ENCODE data around the gene TAMALIN.

DNA sequence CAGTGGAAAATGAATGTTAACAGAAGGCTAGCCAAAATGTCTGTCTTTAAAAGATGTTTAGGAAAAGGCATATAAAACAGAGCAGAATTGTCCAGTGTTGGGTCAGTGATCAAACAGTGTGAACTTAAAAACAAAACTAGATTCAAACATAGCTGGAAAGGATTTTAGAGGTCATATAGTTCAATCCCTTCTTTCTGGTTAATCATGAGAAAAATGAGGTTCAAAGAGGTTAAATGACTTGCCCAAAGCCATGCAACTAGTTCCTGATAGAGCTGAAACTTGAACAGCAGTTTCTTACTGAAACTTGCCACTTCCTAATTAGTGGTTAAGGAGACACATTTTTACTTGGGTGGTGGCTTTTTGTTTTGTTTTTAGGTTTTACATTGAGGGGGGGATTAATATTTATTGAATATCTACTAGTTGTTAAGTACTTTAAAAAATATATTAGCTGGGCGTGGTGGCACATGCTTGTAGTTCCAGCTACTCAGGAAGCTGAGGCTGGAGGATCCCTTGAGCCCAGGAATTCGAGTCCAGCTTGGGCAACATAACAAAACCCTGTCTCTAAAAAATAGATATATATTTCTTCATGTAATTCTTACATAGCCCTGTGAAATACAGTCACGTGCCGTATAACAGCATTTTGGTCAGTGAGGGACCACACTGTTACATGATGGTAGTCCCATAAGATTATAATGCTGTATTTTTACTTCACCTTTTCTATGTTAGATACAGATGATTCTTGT is 34.9 kb upstream of the TAMALIN start:
- TF ChIP-seq, protein P1, sequence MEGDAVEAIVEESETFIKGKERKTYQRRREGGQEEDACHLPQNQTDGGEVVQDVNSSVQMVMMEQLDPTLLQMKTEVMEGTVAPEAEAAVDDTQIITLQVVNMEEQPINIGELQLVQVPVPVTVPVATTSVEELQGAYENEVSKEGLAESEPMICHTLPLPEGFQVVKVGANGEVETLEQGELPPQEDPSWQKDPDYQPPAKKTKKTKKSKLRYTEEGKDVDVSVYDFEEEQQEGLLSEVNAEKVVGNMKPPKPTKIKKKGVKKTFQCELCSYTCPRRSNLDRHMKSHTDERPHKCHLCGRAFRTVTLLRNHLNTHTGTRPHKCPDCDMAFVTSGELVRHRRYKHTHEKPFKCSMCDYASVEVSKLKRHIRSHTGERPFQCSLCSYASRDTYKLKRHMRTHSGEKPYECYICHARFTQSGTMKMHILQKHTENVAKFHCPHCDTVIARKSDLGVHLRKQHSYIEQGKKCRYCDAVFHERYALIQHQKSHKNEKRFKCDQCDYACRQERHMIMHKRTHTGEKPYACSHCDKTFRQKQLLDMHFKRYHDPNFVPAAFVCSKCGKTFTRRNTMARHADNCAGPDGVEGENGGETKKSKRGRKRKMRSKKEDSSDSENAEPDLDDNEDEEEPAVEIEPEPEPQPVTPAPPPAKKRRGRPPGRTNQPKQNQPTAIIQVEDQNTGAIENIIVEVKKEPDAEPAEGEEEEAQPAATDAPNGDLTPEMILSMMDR (IDR thresholded peaks at IDR 0.05; ENCODE audit: borderline replicate concordance, extremely low read depth, low read length, poor library complexity, severe bottlenecking): no peak
- no peak for TF ChIP-seq EZH2 (IDR thresholded peaks at IDR 0.05; ENCODE audit: borderline replicate concordance, low read depth, low read length, severe bottlenecking)

Measured in DND-41 (cell line).